IMR-90 (cell line): Measurements from ENCODE around the gene QPRT. TPM values are rescaled to one million over a fixed set of nuclear protein-coding genes. Genes with fewer than 3 reads are reported as not detected.

Source experiments
- ATAC-seq: fragments of 200-7000 bp; cut with Tn5 transposase; 2 replicates; pipeline ENCODE4 v1.9.1; 2020; ENCODE audit warnings: low read depth, mild to moderate bottlenecking, moderate library complexity
- BruUV-seq: library from RNA; stranded (reverse); fragments of 400-500 nt; replicated peaks from 2 replicates; lab custom pipeline; 2021; lab: Mats Ljungman, UMichigan
- CTCF ChIA-PET: fragments of 300-600 bp; formaldehyde crosslinking; extraction: SDS; loops from one replicate; lab custom pipeline; 2021; ENCODE audit warnings: antibody characterized with exemption; lab: Yijun Ruan, JAX
- POLR2A ChIA-PET: fragments of 300-600 bp; sonication (Branson Sonifier 250); formaldehyde crosslinking; loops from one replicate; lab custom pipeline; 2022; ENCODE audit warnings: antibody characterized with exemption; ENCODE audit not compliant: unreplicated experiment; lab: Charles Lee
- DNase-seq: peaks from one replicate; pipeline ENCODE4 v3.0.0; 2013
- H2AFZ ChIP-seq: replicated peaks from 2 replicates; pipeline ENCODE3; 2013; ENCODE audit warnings: low read length, mild to moderate bottlenecking; ENCODE audit not compliant: poor library complexity
- H2AK5ac ChIP-seq: 2 replicates; pipeline ENCODE4 v1.6.1; 2013; ENCODE audit warnings: low read depth, low read length, inconsistent platforms
- H2AK9ac ChIP-seq: replicated peaks from 2 replicates; pipeline ENCODE3; 2013; ENCODE audit warnings: mild to moderate bottlenecking, low read depth, low read length, moderate library complexity; ENCODE audit not compliant: poor library complexity
- H2BK120ac ChIP-seq: 2 replicates; pipeline ENCODE4 v1.6.1; 2013; ENCODE audit warnings: low read depth, low read length, inconsistent platforms
- H2BK15ac ChIP-seq: 3 replicates; pipeline ENCODE4 v1.6.1; 2013; ENCODE audit warnings: low read depth, low read length, inconsistent platforms
- H2BK20ac ChIP-seq: 2 replicates; pipeline ENCODE4 v1.6.1; 2013; ENCODE audit warnings: low read depth, mild to moderate bottlenecking, inconsistent platforms, low read length, moderate library complexity
- H2BK5ac ChIP-seq: 2 replicates; pipeline ENCODE4 v1.6.1; 2013; ENCODE audit warnings: mild to moderate bottlenecking, low read depth, low read length, inconsistent platforms; ENCODE audit not compliant: poor library complexity, severe bottlenecking
- H3K14ac ChIP-seq: replicated peaks from 2 replicates; pipeline ENCODE4 v1.6.1; 2013; ENCODE audit warnings: low read depth, low read length, inconsistent platforms
- H3K18ac ChIP-seq: 2 replicates; pipeline ENCODE4 v1.6.1; 2013; ENCODE audit warnings: low read depth, low read length, control low read depth
- H3K23ac ChIP-seq: 2 replicates; pipeline ENCODE4 v1.6.1; 2013; ENCODE audit warnings: low read depth, low read length, inconsistent platforms
- H3K27ac ChIP-seq: 2 replicates; pipeline ENCODE4 v1.5.1; 2013; ENCODE audit warnings: mild to moderate bottlenecking, control low read depth, low read length; ENCODE audit not compliant: insufficient read depth
- H3K27me3 ChIP-seq: 2 replicates; pipeline ENCODE4 v1.6.1; 2013; ENCODE audit warnings: low read length; ENCODE audit not compliant: control insufficient read depth, insufficient read depth
- H3K36me3 ChIP-seq: 2 replicates; pipeline ENCODE4 v1.6.1; 2013; ENCODE audit warnings: low read length, mixed read lengths; ENCODE audit not compliant: control insufficient read depth, insufficient read depth
- H3K4ac ChIP-seq: 2 replicates; pipeline ENCODE4 v1.6.1; 2013; ENCODE audit warnings: low read depth, low read length, inconsistent platforms
- H3K4me1 ChIP-seq: 2 replicates; pipeline ENCODE4 v1.6.1; 2013; ENCODE audit warnings: low read length, mixed read lengths; ENCODE audit not compliant: control insufficient read depth, insufficient read depth
- H3K4me2 ChIP-seq: 2 replicates; pipeline ENCODE4 v1.6.1; 2013; ENCODE audit warnings: low read depth, mild to moderate bottlenecking, control low read depth, low read length, moderate library complexity
- H3K4me3 ChIP-seq: 2 replicates; pipeline ENCODE4 v1.5.1; 2013; ENCODE audit warnings: low read depth, mild to moderate bottlenecking, control low read depth, low read length, moderate library complexity; ENCODE audit not compliant: insufficient read depth
- H3K56ac ChIP-seq: 2 replicates; pipeline ENCODE4 v1.6.1; 2013; ENCODE audit warnings: low read length, inconsistent platforms; ENCODE audit not compliant: insufficient read depth; ENCODE audit errors: extremely low read depth
- H3K79me1 ChIP-seq, 2 experiments: 2 replicates each; pipeline ENCODE4 v1.6.1; 2013; ENCODE audit warnings: low read length in 2 of 2, inconsistent platforms in 1 of 2, low read depth in 1 of 2
- H3K9ac ChIP-seq: 2 replicates; pipeline ENCODE4 v1.6.1; 2013; ENCODE audit warnings: low read depth, low read length, control low read depth
- H3K9me1 ChIP-seq: 2 replicates; pipeline ENCODE4 v1.6.1; 2013; ENCODE audit warnings: low read length, inconsistent platforms; ENCODE audit not compliant: insufficient read depth
- H3K9me3 ChIP-seq: 2 replicates; pipeline ENCODE4 v1.6.1; 2013; ENCODE audit warnings: low read length; ENCODE audit not compliant: control insufficient read depth, insufficient read depth
- H4K20me1 ChIP-seq: 2 replicates; pipeline ENCODE4 v1.6.1; 2013; ENCODE audit warnings: low read length, inconsistent platforms; ENCODE audit not compliant: insufficient read depth
- H4K5ac ChIP-seq: 2 replicates; pipeline ENCODE4 v1.6.1; 2013; ENCODE audit warnings: mild to moderate bottlenecking, low read depth, low read length, control low read depth
- H4K8ac ChIP-seq, 2 experiments: 2 replicates each; pipeline ENCODE4 v1.6.1; 2013; ENCODE audit warnings: low read depth in 2 of 2, low read length in 2 of 2, control low read depth in 1 of 2, inconsistent platforms in 1 of 2
- H4K91ac ChIP-seq: 2 replicates; pipeline ENCODE4 v1.6.1; 2013; ENCODE audit warnings: low read depth, low read length, inconsistent platforms; ENCODE audit not compliant: insufficient read depth
- BHLHE40 ChIP-seq: fragments of 150-350 bp; IDR thresholded peaks from 2 replicates; pipeline ENCODE4 v1.6.1; 2016; ENCODE audit warnings: mild to moderate bottlenecking, low read depth, low read length
- CEBPB ChIP-seq: IDR thresholded peaks from 2 replicates; pipeline ENCODE4 v1.6.1; 2012; ENCODE audit warnings: low read depth, low read length, improper control_type of control experiment
- CHD1 ChIP-seq: IDR thresholded peaks from 2 replicates; pipeline ENCODE4 v1.6.1; 2012; ENCODE audit warnings: low read depth, low read length, improper control_type of control experiment
- CTCF ChIP-seq: conservative IDR thresholded peaks from 2 replicates; pipeline ENCODE4 v1.5.1; 2012; ENCODE audit warnings: mild to moderate bottlenecking, low read depth, low read length, improper control_type of control experiment
- ELK1 ChIP-seq: fragments of 150-350 bp; IDR thresholded peaks from 2 replicates; pipeline ENCODE4 v1.6.1; 2016; ENCODE audit warnings: low read depth, mild to moderate bottlenecking, low read length, moderate library complexity, borderline replicate concordance
- FOS ChIP-seq: fragments of 150-350 bp; IDR thresholded peaks from 2 replicates; pipeline ENCODE4 v1.6.1; 2016; ENCODE audit warnings: low read depth, low read length
- MAFK ChIP-seq: IDR thresholded peaks from 2 replicates; pipeline ENCODE4 v1.6.1; 2012; ENCODE audit warnings: low read depth, low read length, improper control_type of control experiment
- MAZ ChIP-seq: IDR thresholded peaks from 2 replicates; pipeline ENCODE4 v1.6.1; 2012; ENCODE audit warnings: low read depth, mild to moderate bottlenecking, low read length, improper control_type of control experiment, moderate library complexity, borderline replicate concordance
- MXI1 ChIP-seq: IDR thresholded peaks from 2 replicates; pipeline ENCODE4 v1.6.1; 2012; ENCODE audit warnings: low read depth, mild to moderate bottlenecking, low read length, moderate library complexity, borderline replicate concordance
- NFE2L2 ChIP-seq: fragments of 150-350 bp; IDR thresholded peaks from 2 replicates; pipeline ENCODE4 v1.6.1; 2016; ENCODE audit warnings: low read depth, mild to moderate bottlenecking, low read length
- POLR2A ChIP-seq: IDR thresholded peaks from 2 replicates; pipeline ENCODE4 v1.6.1; 2012; ENCODE audit warnings: mild to moderate bottlenecking, low read depth, low read length
- RAD21 ChIP-seq: IDR thresholded peaks from 2 replicates; pipeline ENCODE4 v1.6.1; 2012; ENCODE audit warnings: low read length, improper control_type of control experiment
- RCOR1 ChIP-seq: IDR thresholded peaks from 2 replicates; pipeline ENCODE4 v1.6.1; 2012; ENCODE audit warnings: mild to moderate bottlenecking, low read length, improper control_type of control experiment; ENCODE audit not compliant: insufficient replicate concordance
- RFX5 ChIP-seq: IDR thresholded peaks from 2 replicates; pipeline ENCODE4 v1.8.0; 2012; ENCODE audit warnings: low read depth, mild to moderate bottlenecking, low read length, moderate library complexity
- SMC3 ChIP-seq: fragments of 150-350 bp; IDR thresholded peaks from 2 replicates; pipeline ENCODE4 v1.6.1; 2016; ENCODE audit warnings: low read depth, mild to moderate bottlenecking, antibody characterized with exemption, low read length, moderate library complexity
- WGBS, 2 experiments: methylation state at CpG; one replicate each; pipeline versions ENCODE4 v1.1.5 to v1.1.7; 2013; ENCODE audit warnings: missing lambda C conversion rate in 2 of 2; ENCODE audit not compliant: insufficient read length in 1 of 2; ENCODE audit errors: extremely low coverage in 2 of 2; 5-methylcytosine and 5-hydroxymethylcytosine counted together
- dilution Hi-C: fragments of 300-500 bp; cut with HindIII; formaldehyde crosslinking; loops from one replicate; pipeline ENCODE4 v1.14.3; 2018; ENCODE audit warnings: low sequenced_read_pairs; ENCODE audit not compliant: unreplicated experiment
- in situ Hi-C: fragments of 300-500 bp; cut with MboI; formaldehyde crosslinking; loops from 3 replicates; pipeline ENCODE4 v1.14.3; 2019; ENCODE audit warnings: low sequenced_read_pairs, inconsistent platforms, mixed read lengths
- intact Hi-C: fragments of 100-400 bp; cut with micrococcal nuclease; formaldehyde crosslinking; loops from 2 replicates; pipeline ENCODE4 v1.10.0; 2022
- polyA plus RNA-seq, 3 experiments: library from polyadenylated mRNA; depleted of rRNA; stranded (reverse); fragments of >200 nt; gene quantifications; 2 replicates each; pipeline ENCODE4 v1.2.3, GENCODE V29; 2012; ENCODE audit warnings: low replicate concordance in 1 of 3
- total RNA-seq: library from RNA; depleted of rRNA; stranded (reverse); fragments of >200 nt; gene quantifications from 2 replicates; pipeline ENCODE4 v1.2.3, GENCODE V29; 2012

Gene QPRT
- total and polyA plus RNA-seq, 2 of the 4 experiments (the other 2 are of a cell fraction): 3.4 to 6.3 TPM

GRCh38 chr16:29676989-29677785 lies 1.8 kb upstream of the QPRT start:
- Histone ChIP-seq H3K23ac (no peak overlapping the region), H3K4me3 (no peak overlapping the region), H2AFZ (no peak overlapping the region), H4K8ac (no peak overlapping the region), H3K9me1 (peaks cover 2% of the 10 kb centered on the region; the same call in 1 of the 2 replicates), H2BK120ac (no peak overlapping the region), H2AK9ac (no peak overlapping the region), H3K27me3 (no peaks in the 10 kb centered on the region), H3K4me1 (peaks cover 10% of the 10 kb centered on the region; the same call in 1 of the 2 replicates), H3K9me3 (no peaks in the 10 kb centered on the region), H2AK5ac (no peak overlapping the region), H3K36me3 (no peaks in the 10 kb centered on the region), H4K91ac (no peak overlapping the region), H3K9ac (no peak overlapping the region), H3K4ac (no peak overlapping the region), H2BK15ac (no peak overlapping the region), H2BK20ac (no peak overlapping the region), H3K14ac (no peak overlapping the region), H4K5ac (no peak overlapping the region), H3K27ac (no peak overlapping the region), H4K20me1 (no peaks in the 10 kb centered on the region), H3K56ac (no peak overlapping the region), H3K79me1 (no peaks in the 10 kb centered on the region), H2BK5ac (no peak overlapping the region), H3K18ac (no peak overlapping the region), H3K4me2 (no peak overlapping the region)
- ChIA-PET CTCF (no interaction called here), POLR2A (no interaction called here)
- ATAC-seq (no peak), DNase-seq (no peak)
- no peak for TF ChIP-seq MAFK
- TF ChIP-seq CEBPB: no peak
- TF ChIP-seq RCOR1: no peak
- no peak for TF ChIP-seq MXI1
- TF ChIP-seq POLR2A: no peak
- TF ChIP-seq RAD21: no peak
- TF ChIP-seq CTCF: no peak
- no peak for TF ChIP-seq FOS
- TF ChIP-seq SMC3: no peak
- TF ChIP-seq CHD1: no peak
- TF ChIP-seq ELK1: no peak
- no peak for TF ChIP-seq NFE2L2
- no peak for TF ChIP-seq MAZ
- no peak for TF ChIP-seq RFX5
- no peak for TF ChIP-seq BHLHE40
- intact Hi-C loops: no loop called here
- BruUV-seq: no TSS peak
- in situ Hi-C loops: no loop called here
- 100% methylated on average over 8 of the region's 23 CpGs; no CpG with 5 or more reads in 1 of the 2 experiments for WGBS, 2 experiments
- dilution Hi-C loops: no loop called here
